Measurements from ENCODE around the gene STXBP6.

The STXBP6 gene

DNA sequence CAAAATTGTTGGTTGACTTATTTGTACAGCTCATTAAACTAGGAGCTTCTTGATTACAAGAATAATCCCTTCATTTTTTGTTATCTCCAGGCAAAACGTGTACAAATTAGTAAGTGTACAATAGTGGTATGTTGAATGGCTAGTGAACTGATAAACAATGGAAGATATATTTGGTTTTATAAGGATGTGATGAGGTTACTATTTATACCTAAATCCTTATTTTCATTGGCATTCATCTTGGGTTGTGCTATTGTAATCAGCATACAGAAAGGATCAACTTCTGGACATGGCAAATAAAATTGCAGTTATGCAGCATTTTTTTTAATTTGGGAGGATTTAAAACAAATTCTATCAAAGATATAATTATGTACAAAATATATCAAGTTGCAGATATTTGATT is 216.6 kb downstream of the STXBP6 start:
- H3K27me3 ChIP-seq (ENCODE audit: insufficient read depth, poor library complexity, severe bottlenecking): no peaks in the 10 kb centered on the region
- no peak overlapping the region for H3K4me3 ChIP-seq (replicated peaks; ENCODE audit: insufficient read depth, low read length)
- H3K27ac ChIP-seq (replicated peaks): no peak overlapping the region
- no peak for DNase-seq (ENCODE audit: low read depth in 1 of 2, low spot score in 1 of 2)
- TF ChIP-seq POLR2AphosphoS5 (IDR thresholded peaks at IDR 0.05; ENCODE audit: low read depth): no peak
- TF ChIP-seq, protein P1, sequence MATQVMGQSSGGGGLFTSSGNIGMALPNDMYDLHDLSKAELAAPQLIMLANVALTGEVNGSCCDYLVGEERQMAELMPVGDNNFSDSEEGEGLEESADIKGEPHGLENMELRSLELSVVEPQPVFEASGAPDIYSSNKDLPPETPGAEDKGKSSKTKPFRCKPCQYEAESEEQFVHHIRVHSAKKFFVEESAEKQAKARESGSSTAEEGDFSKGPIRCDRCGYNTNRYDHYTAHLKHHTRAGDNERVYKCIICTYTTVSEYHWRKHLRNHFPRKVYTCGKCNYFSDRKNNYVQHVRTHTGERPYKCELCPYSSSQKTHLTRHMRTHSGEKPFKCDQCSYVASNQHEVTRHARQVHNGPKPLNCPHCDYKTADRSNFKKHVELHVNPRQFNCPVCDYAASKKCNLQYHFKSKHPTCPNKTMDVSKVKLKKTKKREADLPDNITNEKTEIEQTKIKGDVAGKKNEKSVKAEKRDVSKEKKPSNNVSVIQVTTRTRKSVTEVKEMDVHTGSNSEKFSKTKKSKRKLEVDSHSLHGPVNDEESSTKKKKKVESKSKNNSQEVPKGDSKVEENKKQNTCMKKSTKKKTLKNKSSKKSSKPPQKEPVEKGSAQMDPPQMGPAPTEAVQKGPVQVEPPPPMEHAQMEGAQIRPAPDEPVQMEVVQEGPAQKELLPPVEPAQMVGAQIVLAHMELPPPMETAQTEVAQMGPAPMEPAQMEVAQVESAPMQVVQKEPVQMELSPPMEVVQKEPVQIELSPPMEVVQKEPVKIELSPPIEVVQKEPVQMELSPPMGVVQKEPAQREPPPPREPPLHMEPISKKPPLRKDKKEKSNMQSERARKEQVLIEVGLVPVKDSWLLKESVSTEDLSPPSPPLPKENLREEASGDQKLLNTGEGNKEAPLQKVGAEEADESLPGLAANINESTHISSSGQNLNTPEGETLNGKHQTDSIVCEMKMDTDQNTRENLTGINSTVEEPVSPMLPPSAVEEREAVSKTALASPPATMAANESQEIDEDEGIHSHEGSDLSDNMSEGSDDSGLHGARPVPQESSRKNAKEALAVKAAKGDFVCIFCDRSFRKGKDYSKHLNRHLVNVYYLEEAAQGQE (IDR thresholded peaks at IDR 0.05; ENCODE audit: insufficient replicate concordance, low read depth): no peak
- no peak for TF ChIP-seq SPI1 (IDR thresholded peaks at IDR 0.05; ENCODE audit: borderline replicate concordance, low read depth)
- TF ChIP-seq GABPA (IDR thresholded peaks at IDR 0.05; ENCODE audit: low read depth): no peak
- TF ChIP-seq, protein P2, sequence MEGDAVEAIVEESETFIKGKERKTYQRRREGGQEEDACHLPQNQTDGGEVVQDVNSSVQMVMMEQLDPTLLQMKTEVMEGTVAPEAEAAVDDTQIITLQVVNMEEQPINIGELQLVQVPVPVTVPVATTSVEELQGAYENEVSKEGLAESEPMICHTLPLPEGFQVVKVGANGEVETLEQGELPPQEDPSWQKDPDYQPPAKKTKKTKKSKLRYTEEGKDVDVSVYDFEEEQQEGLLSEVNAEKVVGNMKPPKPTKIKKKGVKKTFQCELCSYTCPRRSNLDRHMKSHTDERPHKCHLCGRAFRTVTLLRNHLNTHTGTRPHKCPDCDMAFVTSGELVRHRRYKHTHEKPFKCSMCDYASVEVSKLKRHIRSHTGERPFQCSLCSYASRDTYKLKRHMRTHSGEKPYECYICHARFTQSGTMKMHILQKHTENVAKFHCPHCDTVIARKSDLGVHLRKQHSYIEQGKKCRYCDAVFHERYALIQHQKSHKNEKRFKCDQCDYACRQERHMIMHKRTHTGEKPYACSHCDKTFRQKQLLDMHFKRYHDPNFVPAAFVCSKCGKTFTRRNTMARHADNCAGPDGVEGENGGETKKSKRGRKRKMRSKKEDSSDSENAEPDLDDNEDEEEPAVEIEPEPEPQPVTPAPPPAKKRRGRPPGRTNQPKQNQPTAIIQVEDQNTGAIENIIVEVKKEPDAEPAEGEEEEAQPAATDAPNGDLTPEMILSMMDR (IDR thresholded peaks at IDR 0.05; ENCODE audit: insufficient read depth, low read length): no peak

DNA sequence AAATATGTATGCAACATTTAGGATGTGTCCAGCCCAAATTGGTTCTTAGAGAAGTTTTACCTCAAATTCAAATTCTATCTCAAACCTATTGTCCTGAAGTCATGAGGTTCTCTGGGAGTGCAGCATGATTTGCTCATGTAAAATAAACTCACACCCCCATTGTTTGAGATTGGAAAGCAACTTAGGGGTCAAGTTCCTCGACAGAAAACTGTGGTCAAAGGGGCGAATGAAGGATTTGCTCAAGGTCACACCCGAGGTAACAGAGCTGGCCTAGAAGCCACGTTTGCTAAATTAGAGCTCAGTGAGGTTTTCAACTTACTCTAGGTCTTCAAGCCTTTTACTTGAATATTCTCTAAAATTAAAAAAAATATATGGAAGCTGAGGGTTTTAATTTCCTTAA is 218.3 kb downstream of the STXBP6 start:
- no peak for DNase-seq (ENCODE audit: low read depth in 1 of 2, low spot score in 1 of 2)
- H3K27me3 ChIP-seq (ENCODE audit: insufficient read depth, poor library complexity, severe bottlenecking): no peaks in the 10 kb centered on the region
- H3K4me3 ChIP-seq (replicated peaks; ENCODE audit: insufficient read depth, low read length): no peak overlapping the region
- no peak overlapping the region for H3K27ac ChIP-seq (replicated peaks)
- TF ChIP-seq POLR2AphosphoS5 (IDR thresholded peaks at IDR 0.05; ENCODE audit: low read depth) (no peak), GABPA (IDR thresholded peaks at IDR 0.05; ENCODE audit: low read depth) (no peak), SPI1 (IDR thresholded peaks at IDR 0.05; ENCODE audit: borderline replicate concordance, low read depth) (no peak)
- TF ChIP-seq, protein P2 (IDR thresholded peaks at IDR 0.05; ENCODE audit: insufficient read depth, low read length): no peak
- TF ChIP-seq, protein P1 (IDR thresholded peaks at IDR 0.05; ENCODE audit: insufficient replicate concordance, low read depth): no peak

DNA sequence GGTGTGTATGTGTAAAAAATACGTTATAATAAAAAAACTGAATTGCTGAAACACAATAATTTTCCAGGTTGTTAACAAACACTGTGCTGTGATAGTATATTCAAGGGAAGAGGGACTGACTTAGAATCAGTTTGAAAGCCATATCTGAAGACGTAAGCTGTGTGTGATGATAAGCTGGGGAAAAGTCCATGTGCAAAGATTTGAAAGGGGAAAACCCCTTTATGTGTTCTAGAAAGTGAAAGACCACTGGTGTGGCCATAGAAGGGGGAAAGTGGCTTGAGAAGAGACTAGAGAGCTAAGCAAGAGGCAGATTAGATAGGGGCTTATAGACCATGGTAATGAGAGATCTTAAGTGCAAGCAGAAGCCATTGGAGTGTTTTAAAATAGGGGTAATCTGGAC is 220.1 kb downstream of the STXBP6 start:
- no peak overlapping the region for H3K4me3 ChIP-seq (replicated peaks; ENCODE audit: insufficient read depth, low read length)
- H3K27ac ChIP-seq (replicated peaks): no peak overlapping the region
- TF ChIP-seq, protein P2 (IDR thresholded peaks at IDR 0.05; ENCODE audit: insufficient read depth, low read length): no peak
- TF ChIP-seq POLR2AphosphoS5 (IDR thresholded peaks at IDR 0.05; ENCODE audit: low read depth): no peak
- no peak for TF ChIP-seq SPI1 (IDR thresholded peaks at IDR 0.05; ENCODE audit: borderline replicate concordance, low read depth)
- no peak for TF ChIP-seq GABPA (IDR thresholded peaks at IDR 0.05; ENCODE audit: low read depth)
- TF ChIP-seq, protein P1 (IDR thresholded peaks at IDR 0.05; ENCODE audit: insufficient replicate concordance, low read depth): no peak
- DNase-seq (ENCODE audit: low read depth in 1 of 2, low spot score in 1 of 2): no peak
- no peaks in the 10 kb centered on the region for H3K27me3 ChIP-seq (ENCODE audit: insufficient read depth, poor library complexity, severe bottlenecking)
